ENCODE data around the gene SPG21.

SPG21 gene

DNA sequence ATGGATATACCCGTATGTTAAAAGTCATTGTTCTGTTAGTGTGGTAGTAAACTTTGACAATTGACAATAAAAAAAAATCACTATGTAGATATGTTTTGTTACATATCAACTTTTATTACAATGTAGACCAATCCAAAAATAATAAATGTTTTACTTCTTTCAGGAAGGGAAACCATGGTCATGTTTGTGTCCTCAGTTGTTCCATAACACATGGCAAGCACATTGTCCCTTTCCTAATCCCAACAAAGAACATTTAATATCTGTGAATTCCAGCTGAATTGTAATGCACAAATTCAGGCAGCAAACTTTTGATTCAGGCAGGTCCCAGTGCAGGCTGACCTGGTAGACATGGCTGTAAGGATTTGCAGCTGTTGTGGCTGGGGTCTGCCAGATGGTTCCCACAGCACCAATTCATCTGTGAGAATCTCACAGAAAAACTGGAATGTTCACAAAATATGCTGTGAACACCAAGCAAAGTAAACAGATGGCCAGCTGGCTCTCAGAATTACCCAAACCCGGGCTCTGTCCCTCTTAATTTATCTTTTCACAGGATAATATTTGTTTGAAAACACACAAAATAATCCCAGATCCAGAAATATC, 1.9 kb upstream of the SPG21 start:
- no peak for DNase-seq (ENCODE audit: low spot score)

DNA sequence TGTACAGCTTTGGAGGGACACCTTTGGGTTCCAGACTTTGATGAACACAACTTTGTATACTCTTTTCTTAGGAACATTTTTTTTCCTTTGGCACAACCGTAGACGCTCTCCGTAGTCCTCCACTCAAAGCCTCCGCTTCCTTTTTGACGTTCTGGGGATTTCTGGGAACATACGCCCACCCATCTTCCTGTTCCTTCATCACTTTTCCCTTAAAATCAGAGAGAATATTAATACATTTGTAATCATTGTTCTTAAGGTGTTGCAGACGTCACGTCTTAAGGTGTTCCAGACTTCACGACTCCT, 405 bp upstream of the SPG21 start:
- DNase-seq (ENCODE audit: low spot score), result no peak

DNA sequence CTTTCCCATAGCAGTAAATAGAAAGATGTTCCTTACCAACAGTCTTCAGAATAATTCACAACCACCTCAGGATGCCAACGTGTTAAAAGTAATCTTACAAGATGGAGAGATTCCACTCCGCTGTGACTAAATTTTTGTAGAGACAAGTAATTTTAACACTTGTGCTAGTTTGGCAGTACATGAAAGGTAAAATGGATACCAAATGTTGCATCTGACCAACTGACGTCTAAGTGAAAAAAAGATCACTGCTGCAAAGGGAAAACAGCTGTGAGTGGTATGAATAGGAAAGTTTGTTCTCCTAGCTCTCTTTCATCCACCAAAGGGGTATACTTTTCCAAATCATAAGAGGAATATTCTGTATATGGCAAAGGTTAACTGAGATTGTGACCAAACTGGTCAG, 2.6 kb downstream of the SPG21 start:
- DNase-seq (ENCODE audit: low spot score), result no peak

DNA sequence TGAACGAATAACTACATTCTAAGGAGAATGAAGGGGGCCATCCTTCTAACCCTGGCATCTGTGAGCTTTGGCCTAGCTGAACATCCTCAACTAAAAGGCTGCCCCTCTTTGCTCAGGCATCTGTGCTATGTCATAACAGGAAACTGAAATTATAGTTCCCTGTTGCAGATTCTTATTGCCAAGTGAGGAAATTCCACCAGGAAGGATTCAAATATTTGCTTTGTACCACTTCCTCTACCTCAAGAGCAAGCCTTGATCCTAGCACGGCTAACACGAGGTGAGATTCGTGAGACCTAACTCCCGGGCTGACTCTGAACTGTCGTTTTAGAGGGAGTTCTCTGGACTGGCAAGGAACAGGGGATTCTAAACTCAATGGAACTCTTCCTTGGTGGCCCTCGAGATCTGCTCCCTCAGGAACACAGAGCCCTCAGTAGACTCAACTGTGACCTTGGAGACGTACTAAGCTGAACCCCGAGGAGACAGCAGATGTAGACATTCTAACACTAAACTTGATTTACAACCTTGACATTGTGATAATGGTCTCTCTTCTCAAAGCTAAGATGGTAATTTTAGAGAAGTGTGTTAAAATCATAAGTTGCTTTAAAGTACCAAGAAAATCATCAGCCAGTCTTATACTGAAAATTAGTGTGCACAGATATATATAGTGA, 4.2 kb downstream of the SPG21 start:
- no peak for DNase-seq (ENCODE audit: low spot score)

DNA sequence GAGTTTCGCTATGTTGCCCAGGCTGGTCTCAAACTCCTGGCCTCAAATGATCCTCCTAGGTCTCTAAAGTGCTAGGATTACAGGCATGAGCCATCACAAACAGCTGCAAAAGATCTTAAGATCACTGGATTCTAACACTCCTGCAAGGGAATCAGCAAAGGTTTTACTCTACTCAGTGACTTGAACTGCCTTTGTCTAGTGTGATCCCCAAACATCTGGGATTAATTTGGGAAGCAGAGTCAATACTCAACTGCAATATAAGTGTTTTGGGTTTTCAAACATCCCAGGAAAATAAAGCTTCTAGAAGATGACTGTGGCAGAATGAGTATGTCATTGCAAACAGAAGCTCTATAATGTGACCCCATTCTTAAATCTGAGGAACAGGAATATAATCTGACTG, 7.2 kb downstream of the SPG21 start:
- no peak for DNase-seq (ENCODE audit: low spot score)

DNA sequence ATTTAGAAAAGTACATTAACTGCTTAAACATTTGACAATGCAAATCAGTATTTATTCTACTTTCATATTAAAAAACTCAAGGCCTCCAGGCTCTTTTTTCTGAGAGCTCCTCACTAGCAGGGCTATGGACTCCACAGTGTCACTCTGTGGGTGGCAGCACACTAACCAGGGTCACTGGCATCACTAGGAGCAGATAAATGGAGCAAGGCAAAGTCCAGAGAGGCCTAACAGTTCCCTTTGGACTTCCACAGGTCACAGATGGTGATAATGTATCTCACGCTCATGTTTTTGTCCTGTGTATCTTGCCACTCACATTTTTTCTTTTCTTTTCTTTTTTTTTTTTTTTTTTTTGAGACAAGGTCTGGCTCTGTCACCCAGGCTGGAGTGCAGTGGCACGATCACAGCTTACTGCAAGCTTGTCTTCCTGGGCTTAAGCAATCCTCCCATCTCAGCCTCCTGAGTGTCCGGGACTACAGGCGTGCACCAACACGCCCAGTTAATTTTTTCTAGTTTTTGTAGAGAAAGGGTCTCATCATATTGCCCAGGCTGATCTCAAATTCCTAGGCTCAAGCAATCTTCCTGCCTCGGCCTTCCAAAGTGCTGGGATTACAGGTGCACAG, 7.8 kb downstream of the SPG21 start:
- no peak for DNase-seq (ENCODE audit: low spot score)

DNA sequence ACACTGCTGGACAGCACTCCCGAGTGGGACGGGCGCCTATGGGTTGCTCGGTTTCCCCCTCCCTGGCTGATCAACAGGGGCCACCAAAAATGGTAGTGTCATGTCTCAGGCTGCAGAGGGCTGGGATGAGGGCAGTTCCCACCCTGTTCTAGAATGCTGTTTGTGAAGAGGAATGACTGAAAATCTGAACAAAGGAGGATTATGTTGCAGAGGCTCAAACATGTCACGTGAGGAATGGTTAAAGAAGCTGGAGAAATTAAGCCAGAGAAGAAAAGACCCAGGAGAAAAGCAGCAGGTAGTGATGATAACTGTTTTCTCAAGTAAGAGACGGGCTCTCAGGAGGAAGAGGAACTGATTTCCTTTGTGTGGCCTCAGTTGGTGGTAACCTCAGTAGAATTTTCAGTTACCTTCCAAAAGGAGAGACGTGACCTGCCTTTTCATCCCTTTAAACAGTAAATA, 10.4 kb downstream of the SPG21 start:
- peak; percentile 48 for DNase-seq (ENCODE audit: low spot score)

DNA sequence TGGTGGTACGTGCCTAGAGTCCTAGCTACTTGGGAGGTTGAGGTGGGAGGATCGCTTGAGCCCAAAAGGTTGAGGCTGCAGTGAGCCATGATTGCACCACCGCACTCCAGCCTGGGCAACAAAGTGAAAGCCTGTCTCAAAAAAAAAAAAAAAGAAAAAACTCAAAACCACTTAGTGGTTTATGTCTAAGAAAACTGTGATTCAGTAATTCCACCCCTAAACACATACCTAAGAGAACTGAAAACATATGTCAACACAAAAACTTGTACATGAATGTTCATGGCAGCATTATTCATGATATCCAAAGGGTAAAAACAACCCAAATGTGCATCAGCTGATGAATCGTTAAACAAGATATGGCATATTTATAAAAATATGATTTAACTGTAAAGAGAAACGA, 14.3 kb downstream of the SPG21 start:
- DNase-seq (ENCODE audit: low spot score), result no peak

DNA sequence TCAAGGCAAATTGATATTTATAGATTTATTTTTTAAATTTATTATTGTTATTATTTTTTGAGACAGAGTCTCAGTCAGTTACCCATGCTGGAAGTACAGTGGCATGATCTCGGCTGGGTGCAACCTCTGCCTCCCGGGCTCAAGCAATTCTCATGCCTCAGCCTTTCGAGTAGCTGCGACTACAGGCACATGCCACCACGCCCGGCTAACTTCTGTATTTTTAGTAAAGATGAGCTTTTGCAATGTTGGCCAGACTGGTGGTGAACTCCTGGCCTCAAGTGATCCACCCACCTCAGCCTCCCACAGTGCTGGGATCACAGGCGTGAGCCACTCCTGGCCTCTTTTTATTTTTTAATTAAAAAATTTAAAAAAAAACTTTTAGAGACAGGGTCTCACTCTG, 19.0 kb downstream of the SPG21 start:
- DNase-seq (ENCODE audit: low spot score), result no peak

DNA sequence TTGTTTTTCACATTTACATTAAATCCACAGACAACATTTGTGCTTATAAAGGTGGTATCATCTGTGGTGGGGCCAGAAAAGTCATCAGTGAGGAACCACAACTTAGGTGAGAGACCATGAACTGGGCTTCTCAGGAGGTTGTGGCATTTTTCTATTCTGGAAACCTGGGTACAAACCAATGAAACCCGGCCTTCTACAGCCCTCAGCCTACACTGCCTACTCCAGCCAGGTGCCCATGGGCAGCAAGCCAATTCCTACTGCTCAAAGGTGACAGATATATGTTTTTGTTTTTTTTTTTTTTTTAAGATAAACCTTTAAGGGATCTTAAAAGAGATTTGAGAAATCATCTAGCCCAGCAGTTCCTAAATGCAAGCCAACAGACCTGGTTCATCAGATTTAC, 20.3 kb downstream of the SPG21 start:
- no peak for DNase-seq (ENCODE audit: low spot score)

DNA sequence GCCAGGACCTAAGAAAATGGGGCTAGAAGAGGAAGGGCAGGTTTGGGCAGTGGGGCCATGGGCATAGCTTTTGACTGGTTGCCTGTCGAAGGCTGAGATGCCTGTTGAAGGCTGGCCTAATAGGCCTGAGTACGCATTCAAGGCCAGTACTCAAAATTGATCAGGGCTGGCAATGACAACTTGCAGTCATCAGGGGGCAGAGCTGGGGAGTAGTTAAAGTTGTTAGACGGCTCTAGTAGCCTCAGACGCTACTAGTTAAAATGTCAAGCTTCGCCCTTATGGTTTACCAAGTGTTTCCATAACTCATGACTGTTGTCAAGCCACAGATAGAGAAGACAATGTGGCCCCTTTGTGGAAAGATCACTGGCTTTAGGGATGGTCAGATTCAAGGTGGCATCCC, 28.7 kb downstream of the SPG21 start:
- DNase-seq (ENCODE audit: low spot score), result no peak

DNA sequence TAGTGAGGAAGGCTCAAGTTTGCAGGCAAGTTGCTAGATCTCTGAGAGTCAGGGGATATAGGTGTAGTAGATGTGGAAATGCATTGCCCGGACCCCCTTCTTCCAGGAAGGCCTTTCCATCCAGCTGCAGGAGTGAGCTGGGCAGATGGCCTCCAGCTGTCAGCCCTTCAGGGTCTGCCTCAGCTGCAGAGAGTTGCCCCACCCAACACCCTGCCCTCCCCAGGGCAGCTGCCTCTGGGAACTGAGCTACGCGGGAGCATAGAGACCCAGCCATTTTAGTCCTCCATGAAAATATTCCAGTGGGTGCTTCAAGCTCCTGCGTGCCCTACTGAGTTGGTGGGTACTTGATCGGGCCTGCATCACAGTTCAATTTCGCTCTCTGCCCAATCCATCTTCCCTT, 29.6 kb downstream of the SPG21 start:
- DNase-seq (ENCODE audit: low spot score), result no peak

DNA sequence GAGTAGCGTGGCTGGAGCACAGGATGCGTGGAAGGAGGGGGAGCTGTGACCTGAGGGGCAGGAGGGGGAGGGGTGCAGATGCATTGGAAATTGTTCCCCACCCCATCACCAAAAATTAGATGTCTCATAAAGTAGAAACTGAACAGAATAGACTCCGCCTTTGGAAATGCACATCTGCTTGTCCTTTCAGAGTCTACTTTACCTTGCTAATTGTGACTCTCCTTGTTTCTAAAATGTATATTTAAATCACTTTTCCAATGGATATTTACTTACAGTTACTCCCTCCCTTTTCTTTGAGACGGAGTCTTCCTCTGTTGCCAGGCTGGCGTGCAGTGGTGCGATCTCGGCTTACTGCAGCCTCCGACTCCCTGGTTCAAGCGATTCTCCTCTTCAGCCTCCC, 30.6 kb downstream of the SPG21 start:
- DNase-seq (ENCODE audit: low spot score), result no peak

DNA sequence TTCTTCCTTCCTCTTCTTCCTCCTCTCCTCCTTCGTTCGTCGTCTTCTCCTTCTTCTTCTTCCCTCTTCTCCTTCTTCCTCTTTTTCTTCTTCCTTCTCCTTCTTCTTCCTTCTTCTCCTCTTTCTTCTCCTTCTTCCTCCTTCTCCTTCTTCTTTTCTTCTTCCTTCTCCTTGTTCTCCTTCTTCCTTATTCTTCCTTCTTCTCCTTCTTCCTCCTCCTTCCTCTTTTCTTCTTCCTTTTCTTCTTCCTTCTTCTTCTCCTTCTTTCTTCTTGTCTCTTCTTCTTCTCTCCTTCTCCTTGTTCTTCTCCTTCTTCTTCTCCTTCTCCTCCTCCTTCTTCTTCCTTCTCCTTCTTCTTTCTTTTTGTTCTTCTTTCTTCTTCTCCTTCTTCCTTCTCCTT, 35.3 kb downstream of the SPG21 start:
- DNase-seq (ENCODE audit: low spot score), result no peak

DNA sequence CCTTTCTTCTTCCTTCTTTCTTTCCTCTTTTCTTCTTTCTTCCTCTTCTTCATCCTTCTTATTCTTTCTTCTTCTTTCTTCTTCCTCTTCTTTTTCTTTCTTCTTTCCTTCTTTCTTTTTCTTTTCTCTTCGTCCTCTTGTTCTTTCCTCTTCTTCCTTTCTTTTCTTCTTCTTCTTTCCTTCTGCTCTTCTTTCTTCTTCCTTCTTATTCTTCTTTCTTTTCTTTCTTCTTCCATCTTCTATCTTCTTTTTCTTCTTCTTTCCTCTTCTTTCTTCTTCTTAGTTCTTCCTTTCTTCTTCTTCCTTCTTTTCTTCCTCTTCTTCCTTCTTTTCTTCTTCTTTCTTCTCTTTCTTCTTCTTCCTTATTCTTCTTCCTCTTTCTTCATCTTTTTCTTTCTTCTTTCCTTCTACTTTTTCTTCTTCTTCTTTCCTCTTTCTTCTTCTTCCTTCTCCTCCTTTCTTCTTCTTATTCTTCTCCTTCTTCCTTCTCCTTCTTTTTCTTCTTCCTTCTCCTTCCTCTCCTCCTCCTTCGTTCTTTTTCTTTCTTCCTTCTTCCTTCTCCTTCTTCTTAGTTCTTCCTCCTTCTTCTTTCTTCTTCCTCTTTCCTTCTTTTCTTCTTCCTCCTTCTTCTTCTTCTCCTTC, 37.8 kb downstream of the SPG21 start:
- no peak for DNase-seq (ENCODE audit: low spot score)

DNA sequence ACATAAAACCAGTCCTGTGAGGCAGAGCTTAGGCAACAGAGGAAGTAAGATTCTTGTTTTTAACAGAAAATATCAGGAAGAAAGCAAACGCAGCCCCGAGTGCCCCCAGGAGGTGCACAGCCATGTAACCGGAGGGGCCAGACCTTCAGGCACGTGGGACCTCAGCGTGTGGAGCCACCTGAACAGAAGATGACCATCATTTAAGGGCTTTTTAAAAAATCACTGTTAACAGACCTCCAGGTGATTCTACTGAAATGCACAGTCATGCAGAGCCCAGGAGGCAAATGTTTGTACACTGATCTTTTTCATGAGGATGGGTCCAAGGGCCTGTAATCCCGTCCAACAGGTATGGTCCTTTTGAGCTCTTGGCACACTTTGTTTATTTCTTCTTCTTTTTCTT, 38.8 kb downstream of the SPG21 start:
- DNase-seq (ENCODE audit: low spot score), result no peak

DNA sequence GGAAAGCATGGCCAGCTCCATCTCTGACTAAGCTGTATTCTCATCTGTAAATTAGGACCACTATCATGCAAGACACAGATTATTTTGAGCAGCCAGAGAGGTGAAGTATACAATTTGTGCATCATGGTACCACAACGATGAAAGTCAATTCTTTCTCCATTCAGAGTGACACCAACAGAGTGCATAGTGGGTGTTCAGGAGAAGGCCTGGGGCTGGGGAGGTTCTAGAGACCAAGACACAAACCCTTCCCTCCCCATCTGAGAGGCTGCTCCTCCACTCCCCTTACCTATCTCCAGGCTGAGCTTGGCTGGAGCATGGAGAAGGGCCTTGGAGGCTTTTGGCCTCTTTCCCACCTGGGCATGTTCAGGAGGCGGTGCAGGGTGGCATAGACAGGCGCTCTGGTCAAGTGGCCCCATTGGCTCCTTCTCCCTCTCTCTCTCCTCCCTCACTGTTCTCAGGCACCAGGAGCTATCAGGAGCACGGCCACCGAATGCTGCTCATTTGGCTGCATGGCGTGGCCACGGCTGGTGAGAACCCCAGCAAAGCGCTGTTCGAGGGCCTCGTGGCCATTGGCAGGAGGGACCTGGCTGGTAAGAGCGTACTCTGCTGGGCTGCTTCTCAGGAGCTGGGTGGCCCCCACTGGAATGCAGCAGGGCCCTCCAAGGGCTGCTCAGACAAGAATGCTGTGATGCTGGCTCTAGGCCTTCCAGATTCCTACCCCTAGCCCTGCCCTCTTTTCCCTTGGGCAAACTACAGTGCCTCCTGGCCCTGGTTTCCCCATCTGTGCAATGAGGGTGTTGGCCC, 40.1 kb downstream of the SPG21 start:
- no peak for DNase-seq (ENCODE audit: low spot score)

DNA sequence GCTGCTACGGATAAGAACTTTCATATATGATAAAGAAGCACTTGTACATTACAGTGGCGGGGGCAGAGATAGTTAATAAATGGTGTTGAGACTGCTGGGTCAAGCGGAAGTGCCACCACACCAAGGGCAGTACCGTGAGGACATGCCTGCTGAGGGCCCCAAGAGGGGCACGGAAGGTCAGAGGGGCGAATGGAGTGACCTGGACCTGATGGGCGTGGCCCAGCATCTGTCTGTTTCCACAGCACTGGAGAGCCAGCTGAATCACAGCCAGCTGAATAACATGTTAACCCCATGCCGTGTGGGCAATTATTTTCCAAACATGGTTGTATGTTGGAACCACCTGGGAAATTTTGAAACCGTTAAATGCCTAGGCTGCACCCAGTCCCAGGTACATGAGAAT, 40.8 kb downstream of the SPG21 start:
- no peak for DNase-seq (ENCODE audit: low spot score)

DNA sequence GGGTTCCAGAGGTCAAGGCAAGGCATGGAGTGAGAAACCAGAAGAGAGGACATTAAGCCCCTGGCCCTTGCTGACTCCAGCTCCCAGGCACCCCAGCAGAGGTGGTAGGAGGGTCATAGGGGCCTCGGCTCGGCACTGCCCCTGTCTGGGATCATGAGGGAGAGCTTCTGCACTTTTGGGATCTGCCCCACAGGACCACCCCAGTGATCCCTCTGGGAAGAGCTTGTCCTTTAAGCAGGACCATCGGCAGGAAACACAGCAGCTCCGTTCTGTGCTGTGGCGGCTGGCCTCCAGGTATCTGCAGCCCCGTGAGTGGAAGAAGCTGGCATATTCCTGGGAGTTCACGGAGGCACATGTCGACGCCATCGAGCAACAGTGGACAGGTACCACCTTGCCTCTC, 42.5 kb downstream of the SPG21 start:
- no peak for DNase-seq (ENCODE audit: low spot score)

DNA sequence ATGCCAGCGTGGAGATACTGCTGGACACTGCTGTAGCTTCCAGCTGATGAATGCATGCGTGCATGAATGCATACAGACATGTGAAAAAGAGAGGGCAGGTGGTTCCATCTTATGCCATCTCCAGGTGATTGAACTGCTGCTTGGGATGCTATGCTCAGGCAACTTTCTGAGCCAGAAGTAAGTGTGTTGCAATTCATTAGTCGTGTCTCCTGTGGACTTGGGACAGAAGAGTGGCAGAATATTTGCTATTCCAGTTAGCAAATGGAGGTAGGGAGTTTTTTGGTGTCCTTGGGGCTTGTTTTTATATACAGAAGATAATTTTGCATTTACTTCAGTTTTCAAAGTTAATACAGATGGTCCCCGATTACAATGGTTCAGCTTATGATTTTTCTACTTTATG, 44.8 kb downstream of the SPG21 start:
- no peak for DNase-seq (ENCODE audit: low spot score)

DNA sequence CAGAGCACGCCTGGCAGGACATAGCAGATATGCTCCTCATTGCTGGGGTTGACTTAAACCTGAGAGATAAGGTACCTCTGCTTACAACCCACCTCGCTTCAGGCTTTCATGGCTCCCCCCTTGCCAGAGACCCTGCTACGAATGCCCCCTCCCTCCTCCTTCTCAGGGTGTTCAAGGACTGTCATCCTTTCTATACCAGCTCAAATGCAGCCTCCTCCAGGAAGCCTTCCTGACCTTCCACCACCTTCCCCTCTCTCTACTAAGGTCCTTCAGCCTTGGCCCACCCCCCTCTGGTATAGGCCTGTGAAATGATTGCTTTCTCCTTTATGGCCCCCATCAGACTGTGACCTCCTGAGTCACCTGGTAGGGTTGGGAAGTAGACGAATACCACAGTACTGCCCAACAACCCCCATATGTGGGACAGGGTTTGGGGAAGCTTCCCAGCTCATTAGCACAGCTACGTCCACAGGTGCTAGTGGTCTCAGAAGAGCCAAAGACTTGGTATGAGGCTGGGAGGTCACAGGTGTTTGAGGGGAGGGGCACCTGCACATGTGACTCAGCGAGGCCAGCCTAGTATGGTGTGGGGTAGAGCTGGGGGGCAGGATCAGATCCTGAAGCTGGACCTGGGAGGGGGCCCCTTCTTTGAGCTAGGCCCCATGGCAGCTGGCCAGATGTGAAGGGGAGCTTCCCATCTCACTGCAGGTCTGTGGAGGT, 46.0 kb downstream of the SPG21 start:
- peak; percentile 6 for DNase-seq (ENCODE audit: low spot score)

DNA sequence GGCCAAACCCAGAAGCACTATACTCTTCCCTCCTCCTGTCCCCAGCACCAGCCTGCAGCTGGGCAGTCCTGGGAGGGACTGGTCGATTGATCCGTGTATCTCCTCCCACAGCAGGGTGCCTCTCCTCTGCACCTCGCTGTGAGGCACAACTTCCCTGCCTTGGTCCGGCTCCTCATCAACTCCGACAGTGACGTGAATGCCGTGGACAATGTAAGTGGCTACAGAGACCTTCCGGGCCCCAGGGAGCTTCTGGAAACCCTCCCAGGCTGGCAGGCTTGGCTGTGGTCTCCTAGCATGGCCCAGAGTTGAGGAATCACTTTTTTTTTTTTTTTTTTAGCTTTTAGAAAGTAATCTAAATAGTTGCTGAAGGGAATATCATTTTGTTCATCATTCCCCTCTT, 47.4 kb downstream of the SPG21 start:
- DNase-seq (ENCODE audit: low spot score), result peak; percentile 4
